GM19099 (cell line): ENCODE results near the gene SLC35F1.

Source experiments
- POLR2A ChIP-seq: IDR thresholded peaks from 3 replicates; pipeline ENCODE4 v1.6.1; 2011; ENCODE audit warnings: low read depth; ENCODE audit not compliant: insufficient read length; ENCODE audit errors: extremely low read depth

The SLC35F1 gene

GRCh38 chr6:118216751-118217150 lies 309.7 kb downstream of the SLC35F1 start:
- TF ChIP-seq POLR2A, result no peak

- TF ChIP-seq POLR2A, result no peak
Measured at GRCh38 chr6:118218156-118218555, 311.1 kb downstream of the SLC35F1 start.

- no peak for TF ChIP-seq POLR2A
Measured at GRCh38 chr6:118220429-118221128, 313.5 kb downstream of the SLC35F1 start.

DNA sequence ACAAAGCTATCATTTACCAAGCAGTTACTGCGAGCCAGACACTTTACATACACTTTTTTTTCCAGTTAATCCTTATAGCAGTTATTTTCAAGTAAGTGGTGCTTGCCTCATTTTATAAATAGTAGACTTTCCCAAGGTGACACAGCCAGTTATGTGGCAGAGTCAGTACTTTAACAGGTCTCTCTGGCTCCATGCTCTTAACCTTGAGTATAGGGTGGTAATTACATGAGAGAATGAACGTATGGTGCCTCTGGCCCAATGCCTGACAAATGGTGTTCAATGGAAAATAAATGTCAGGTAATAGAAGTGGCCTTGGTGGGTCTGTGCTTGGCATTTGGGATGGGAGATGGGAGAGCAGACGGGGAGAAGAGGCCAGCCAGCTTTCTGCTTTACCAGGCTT lies 316.3 kb downstream of the SLC35F1 start:
- no peak for TF ChIP-seq POLR2A

DNA sequence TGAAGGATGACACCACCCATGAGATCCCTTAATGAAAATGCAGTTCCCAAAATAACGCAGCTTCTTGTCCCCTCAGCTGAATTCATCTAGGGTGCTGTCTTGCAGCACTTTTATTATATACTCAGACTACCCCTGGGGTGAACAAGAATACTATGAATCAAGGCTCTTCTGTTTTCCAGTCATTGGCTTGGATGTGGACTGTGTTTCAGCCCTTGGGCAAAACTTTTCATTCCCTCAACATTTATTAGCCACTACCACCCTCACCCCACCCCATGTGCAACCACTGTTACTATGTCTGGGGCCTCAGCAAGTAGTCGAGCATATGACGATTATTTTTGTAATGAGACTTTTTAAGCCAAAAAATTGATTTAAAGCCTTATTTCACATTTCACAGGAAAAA lies 321.8 kb downstream of the SLC35F1 start:
- TF ChIP-seq POLR2A, result no peak

GRCh38 chr6:118240878-118241528 lies 333.9 kb downstream of the SLC35F1 start:
- TF ChIP-seq POLR2A, result no peak

GRCh38 chr6:118246406-118246805 lies 339.3 kb downstream of the SLC35F1 start:
- TF ChIP-seq POLR2A, result no peak

DNA sequence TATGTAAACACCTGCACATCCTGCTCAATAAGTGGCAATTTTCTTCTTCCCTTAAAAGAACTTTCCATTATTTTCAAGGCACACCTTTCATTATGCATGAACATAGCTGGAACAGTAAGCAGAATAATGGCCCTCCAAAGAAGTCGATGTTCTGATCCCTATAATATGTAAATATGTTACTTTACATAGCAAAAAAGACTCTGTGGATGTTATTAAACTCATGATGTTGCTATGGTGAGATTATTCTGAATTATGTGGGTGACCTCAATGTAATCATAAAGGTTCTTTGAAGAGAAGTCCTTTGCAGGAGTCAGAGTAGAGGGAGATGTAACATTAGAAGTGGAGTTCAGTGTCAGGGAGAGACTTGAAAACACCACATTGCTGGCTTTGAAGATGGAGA lies 341.1 kb downstream of the SLC35F1 start:
- no peak for TF ChIP-seq POLR2A

DNA sequence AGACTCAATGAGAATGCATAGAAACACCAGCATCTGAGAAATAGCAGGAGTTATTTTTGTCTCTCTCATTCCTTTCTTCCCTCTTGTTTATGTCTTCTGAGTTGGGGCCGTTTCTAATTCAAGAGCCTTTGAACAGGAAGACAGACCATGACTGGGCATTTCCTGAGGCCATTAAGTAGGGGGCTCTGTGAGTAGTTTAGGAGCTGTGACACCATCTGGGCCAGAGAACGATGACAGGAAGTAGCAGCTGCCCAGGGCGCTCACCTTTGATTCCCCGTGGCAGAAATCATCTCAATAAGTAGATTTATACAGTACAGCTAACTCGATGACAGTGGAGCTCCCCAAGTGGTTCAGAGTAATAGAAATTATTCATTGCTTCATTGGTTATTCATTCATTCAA lies 342.6 kb downstream of the SLC35F1 start:
- no peak for TF ChIP-seq POLR2A

DNA sequence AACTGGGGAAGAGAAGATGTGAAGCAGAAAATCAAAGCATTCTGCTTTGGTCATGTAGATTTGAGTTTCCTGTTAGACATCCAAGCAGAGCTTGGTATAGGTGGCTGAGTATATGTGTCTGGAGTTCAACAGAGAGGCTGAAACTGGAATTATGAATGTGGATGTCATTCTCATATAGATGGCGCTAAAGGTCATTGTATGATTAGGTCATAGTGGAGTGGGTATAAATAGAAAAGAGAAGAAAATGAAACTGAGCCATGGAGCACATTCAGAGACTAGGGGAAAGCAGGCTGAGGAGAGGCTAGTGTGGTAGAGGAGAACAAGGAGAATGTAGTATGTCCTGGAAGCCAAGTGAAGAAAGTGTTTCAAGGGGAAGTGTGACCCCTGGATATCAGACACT lies 345.4 kb downstream of the SLC35F1 start:
- TF ChIP-seq POLR2A, result no peak

DNA sequence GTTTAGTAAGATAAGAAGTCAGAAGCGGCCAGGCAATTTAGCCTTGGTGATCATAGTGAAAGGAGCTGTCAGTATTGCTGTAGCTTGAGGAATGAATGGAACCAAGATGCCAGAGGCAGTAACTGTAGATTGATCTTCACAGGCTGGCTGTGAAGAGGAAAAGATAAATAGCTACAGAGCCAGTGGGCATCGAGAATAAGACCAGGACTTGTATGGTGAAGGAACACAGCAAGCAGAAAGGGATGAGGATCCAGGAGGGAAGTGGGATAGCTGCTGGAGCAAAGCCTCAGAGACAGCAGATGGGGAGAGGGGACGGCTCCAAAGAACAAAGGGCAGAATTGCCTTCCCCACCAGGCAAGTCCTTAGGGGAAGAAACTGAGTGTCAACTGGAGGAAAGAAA lies 346.7 kb downstream of the SLC35F1 start:
- no peak for TF ChIP-seq POLR2A

- TF ChIP-seq POLR2A, result no peak
Measured at GRCh38 chr6:118260833-118261232, 353.8 kb downstream of the SLC35F1 start.

DNA sequence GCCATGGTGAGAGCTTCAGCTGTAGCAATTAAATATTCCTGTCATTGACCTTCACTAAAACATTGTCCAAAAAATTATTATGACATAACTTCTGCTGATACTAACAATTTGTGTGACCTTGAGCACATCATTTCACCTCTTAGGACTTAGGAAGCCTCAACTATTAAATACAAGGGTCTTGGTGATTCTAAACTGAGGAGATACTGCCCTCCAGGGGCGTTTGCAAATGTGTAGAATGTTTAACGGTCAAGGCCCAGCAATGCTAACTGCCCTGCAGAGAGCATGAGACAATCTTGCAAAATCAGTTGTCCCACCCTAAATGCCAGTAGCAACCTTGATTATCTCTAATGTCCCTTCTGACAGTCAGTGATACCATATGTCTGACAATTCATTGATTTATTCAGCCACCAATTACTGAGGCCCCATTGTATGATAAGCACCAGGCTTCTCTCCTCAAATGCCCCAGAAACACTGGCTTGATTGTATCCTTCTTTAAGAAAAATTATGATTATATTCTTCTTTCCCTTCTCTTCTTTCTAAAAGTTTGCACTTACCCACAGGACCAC lies 356.9 kb downstream of the SLC35F1 start:
- no peak for TF ChIP-seq POLR2A

DNA sequence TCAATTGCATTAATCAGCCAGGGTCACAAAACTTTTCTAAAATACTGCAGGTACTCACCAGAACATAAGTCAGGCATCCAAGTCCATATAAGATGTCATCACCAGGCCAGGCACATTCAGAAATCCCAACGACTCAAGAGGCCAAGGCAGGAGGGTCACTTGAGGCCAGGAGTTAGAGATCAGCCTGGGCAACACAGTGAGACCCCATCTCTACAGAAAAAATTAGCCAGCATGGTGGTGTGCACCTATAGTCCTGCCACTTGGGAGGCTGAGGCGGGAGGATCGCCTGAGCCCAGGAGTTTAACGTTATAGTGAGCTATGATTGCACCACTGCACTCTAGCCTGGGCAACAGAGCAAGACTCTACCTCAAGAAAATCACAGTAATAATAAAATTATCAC lies 362.6 kb downstream of the SLC35F1 start:
- TF ChIP-seq POLR2A, result no peak

GRCh38 chr6:118277631-118278030 lies 370.6 kb downstream of the SLC35F1 start:
- TF ChIP-seq POLR2A, result no peak

DNA sequence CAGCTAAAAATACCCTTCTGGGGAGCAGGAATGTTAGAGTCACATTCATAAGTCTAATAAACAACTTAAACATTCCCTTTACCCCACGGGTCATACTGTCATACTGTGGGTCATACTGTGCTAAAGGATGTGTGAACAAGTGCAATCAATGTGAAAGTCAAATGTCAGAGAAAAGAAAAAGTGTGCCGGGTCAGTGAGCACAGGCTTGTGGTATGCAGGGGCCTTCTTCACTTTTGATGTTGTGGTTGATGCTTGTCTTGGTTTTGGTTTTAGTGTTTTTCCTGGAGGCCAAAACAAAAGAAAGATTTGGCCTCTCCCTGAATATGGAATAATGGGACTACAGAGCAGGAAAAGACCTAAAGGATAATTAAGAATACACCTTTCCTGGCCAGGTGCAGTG lies 373.1 kb downstream of the SLC35F1 start:
- no peak for TF ChIP-seq POLR2A

DNA sequence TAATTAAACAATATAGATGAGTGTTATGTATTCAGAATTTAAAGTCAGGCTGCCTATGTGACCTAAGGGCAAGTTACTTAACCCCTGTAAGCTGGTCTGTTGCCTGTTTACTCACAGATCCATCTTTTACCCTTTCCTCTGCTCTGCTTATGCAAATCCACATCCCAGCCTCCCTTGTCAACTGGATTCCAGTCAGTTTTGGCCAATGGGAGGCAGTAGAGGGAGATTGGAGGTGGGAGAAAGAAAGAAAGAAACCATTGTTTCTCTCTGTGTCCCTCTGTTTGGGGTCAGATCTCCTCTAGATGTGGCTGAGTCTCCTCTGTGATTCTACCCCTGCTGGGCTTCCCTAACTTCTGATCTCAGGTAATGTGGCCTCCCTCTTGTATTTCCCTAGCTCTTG lies 374.2 kb downstream of the SLC35F1 start:
- no peak for TF ChIP-seq POLR2A

- TF ChIP-seq POLR2A, result no peak
Measured at GRCh38 chr6:118283766-118284165, 376.7 kb downstream of the SLC35F1 start.
